ENCODE data around the gene EPHB1.

The EPHB1 gene

DNA sequence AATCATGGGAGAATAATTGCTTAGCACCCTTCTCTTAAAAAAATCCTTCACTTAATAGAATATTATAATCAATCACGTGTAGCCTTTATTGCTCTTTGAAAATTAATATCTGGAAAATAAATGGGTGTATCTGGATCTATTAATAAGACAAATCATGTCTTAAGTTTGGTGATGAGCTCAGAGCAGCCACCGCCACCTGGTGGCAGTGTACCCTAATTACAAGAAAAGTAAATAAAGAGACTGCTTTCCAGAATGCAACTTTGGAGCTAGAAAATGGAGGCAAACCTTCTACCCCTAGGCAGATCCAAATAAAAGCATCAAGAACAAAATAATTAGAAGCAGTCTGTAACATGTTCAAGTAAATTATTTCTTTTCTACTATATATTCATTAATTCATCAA lies 43.5 kb downstream of the EPHB1 start:
- H3K27ac ChIP-seq, result no peak overlapping the region
- H3K9ac ChIP-seq (ENCODE audit: insufficient read length), result no peak overlapping the region
- TF ChIP-seq POLR2AphosphoS5 (IDR thresholded peaks at IDR 0.05; ENCODE audit: borderline replicate concordance, low read depth, low read length) (no peak), EZH2 (IDR thresholded peaks at IDR 0.05) (no peak), FOXP2 (optimal IDR thresholded peaks at IDR 0.05; ENCODE audit: control extremely low read depth, extremely low read length, insufficient read depth) (no peak)
- DNase-seq (ENCODE audit: low read depth, low spot score), result no peak
- no peaks in the 10 kb centered on the region for H3K9me3 ChIP-seq (ENCODE audit: low read depth, low read length)
- H3K4me3 ChIP-seq, result no peak overlapping the region
- no peaks in the 10 kb centered on the region for H3K36me3 ChIP-seq (ENCODE audit: insufficient read depth, low read length)

GRCh38 chr3:134839422-134839821 lies 44.4 kb downstream of the EPHB1 start:
- no peaks in the 10 kb centered on the region for H3K9me3 ChIP-seq (ENCODE audit: low read depth, low read length)
- no peak overlapping the region for H3K4me3 ChIP-seq
- DNase-seq (ENCODE audit: low read depth, low spot score), result no peak
- no peak overlapping the region for H3K9ac ChIP-seq (ENCODE audit: insufficient read length)
- no peaks in the 10 kb centered on the region for H3K36me3 ChIP-seq (ENCODE audit: insufficient read depth, low read length)
- no peak overlapping the region for H3K27ac ChIP-seq
- TF ChIP-seq EZH2 (IDR thresholded peaks at IDR 0.05) (no peak), POLR2AphosphoS5 (IDR thresholded peaks at IDR 0.05; ENCODE audit: borderline replicate concordance, low read depth, low read length) (no peak), FOXP2 (optimal IDR thresholded peaks at IDR 0.05; ENCODE audit: control extremely low read depth, extremely low read length, insufficient read depth) (no peak)

GRCh38 chr3:134839990-134840389 lies 44.9 kb downstream of the EPHB1 start:
- DNase-seq (ENCODE audit: low read depth, low spot score), result no peak
- Histone ChIP-seq H3K9ac (ENCODE audit: insufficient read length) (no peak overlapping the region), H3K36me3 (ENCODE audit: insufficient read depth, low read length) (no peaks in the 10 kb centered on the region), H3K9me3 (ENCODE audit: low read depth, low read length) (no peaks in the 10 kb centered on the region), H3K27ac (no peak overlapping the region), H3K4me3 (no peak overlapping the region)
- TF ChIP-seq POLR2AphosphoS5 (IDR thresholded peaks at IDR 0.05; ENCODE audit: borderline replicate concordance, low read depth, low read length), result no peak
- no peak for TF ChIP-seq FOXP2 (optimal IDR thresholded peaks at IDR 0.05; ENCODE audit: control extremely low read depth, extremely low read length, insufficient read depth)
- no peak for TF ChIP-seq EZH2 (IDR thresholded peaks at IDR 0.05)

DNA sequence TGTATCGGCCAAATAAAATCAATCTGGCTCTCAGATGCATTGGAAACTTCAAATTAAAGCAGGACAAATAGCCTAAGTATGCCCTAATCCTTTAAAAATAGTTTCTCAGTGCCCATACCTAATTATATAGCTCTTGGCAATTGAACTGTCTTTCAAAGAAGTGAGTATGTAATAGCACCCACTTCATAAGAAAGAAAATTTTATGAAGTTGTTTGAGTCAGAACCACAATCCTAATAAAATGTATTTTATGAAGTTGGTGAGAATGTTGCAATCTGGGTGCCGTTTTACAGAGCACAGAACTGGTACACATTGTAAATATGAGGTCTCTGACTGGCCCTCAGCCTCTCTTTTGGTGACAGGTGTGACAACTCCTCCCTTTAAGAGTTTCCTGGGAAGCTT lies 45.4 kb downstream of the EPHB1 start:
- H3K9ac ChIP-seq (ENCODE audit: insufficient read length), result no peak overlapping the region
- H3K4me3 ChIP-seq, result no peak overlapping the region
- no peak for DNase-seq (ENCODE audit: low read depth, low spot score)
- no peaks in the 10 kb centered on the region for H3K36me3 ChIP-seq (ENCODE audit: insufficient read depth, low read length)
- H3K27ac ChIP-seq, result no peak overlapping the region
- no peak for TF ChIP-seq FOXP2 (optimal IDR thresholded peaks at IDR 0.05; ENCODE audit: control extremely low read depth, extremely low read length, insufficient read depth)
- TF ChIP-seq POLR2AphosphoS5 (IDR thresholded peaks at IDR 0.05; ENCODE audit: borderline replicate concordance, low read depth, low read length), result no peak
- TF ChIP-seq EZH2 (IDR thresholded peaks at IDR 0.05), result no peak
- no peaks in the 10 kb centered on the region for H3K9me3 ChIP-seq (ENCODE audit: low read depth, low read length)

DNA sequence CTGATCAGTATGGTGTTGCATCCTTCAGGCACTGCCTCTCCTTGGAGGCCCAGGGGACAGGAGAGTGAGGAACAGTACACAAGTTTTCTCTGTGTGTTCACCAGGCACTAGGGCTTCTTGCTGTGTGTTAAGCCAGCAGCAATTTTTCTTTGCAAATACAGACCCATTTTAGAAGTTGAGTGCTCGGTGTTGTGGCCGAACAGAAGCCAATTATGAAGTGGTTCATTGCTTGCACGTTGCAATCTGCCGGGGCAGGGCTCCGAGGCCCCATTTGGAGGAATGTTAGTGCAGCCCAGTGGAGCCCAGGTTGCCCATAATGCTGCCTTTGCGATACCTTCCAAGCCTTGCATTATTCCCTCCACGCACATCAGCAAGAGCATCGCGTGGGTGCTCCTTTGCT lies 51.0 kb downstream of the EPHB1 start:
- Histone ChIP-seq H3K9me3 (ENCODE audit: low read depth, low read length) (no peaks in the 10 kb centered on the region), H3K36me3 (ENCODE audit: insufficient read depth, low read length) (no peaks in the 10 kb centered on the region), H3K27ac (no peak overlapping the region), H3K4me3 (no peak overlapping the region), H3K9ac (ENCODE audit: insufficient read length) (no peak overlapping the region)
- no peak for DNase-seq (ENCODE audit: low read depth, low spot score)
- TF ChIP-seq POLR2AphosphoS5 (IDR thresholded peaks at IDR 0.05; ENCODE audit: borderline replicate concordance, low read depth, low read length), result no peak
- no peak for TF ChIP-seq FOXP2 (optimal IDR thresholded peaks at IDR 0.05; ENCODE audit: control extremely low read depth, extremely low read length, insufficient read depth)
- no peak for TF ChIP-seq EZH2 (IDR thresholded peaks at IDR 0.05)

GRCh38 chr3:134846911-134847317 lies 51.9 kb downstream of the EPHB1 start:
- Histone ChIP-seq H3K27ac (no peak overlapping the region), H3K36me3 (ENCODE audit: insufficient read depth, low read length) (no peaks in the 10 kb centered on the region), H3K9ac (ENCODE audit: insufficient read length) (no peak overlapping the region), H3K4me3 (no peak overlapping the region), H3K9me3 (ENCODE audit: low read depth, low read length) (no peaks in the 10 kb centered on the region)
- TF ChIP-seq POLR2AphosphoS5 (IDR thresholded peaks at IDR 0.05; ENCODE audit: borderline replicate concordance, low read depth, low read length) (no peak), EZH2 (IDR thresholded peaks at IDR 0.05) (no peak), FOXP2 (optimal IDR thresholded peaks at IDR 0.05; ENCODE audit: control extremely low read depth, extremely low read length, insufficient read depth) (no peak)
- no peak for DNase-seq (ENCODE audit: low read depth, low spot score)

- H3K4me3 ChIP-seq, result no peak overlapping the region
- DNase-seq (ENCODE audit: low read depth, low spot score), result no peak
- H3K27ac ChIP-seq, result no peak overlapping the region
- no peak overlapping the region for H3K9ac ChIP-seq (ENCODE audit: insufficient read length)
- no peaks in the 10 kb centered on the region for H3K36me3 ChIP-seq (ENCODE audit: insufficient read depth, low read length)
- TF ChIP-seq FOXP2 (optimal IDR thresholded peaks at IDR 0.05; ENCODE audit: control extremely low read depth, extremely low read length, insufficient read depth) (no peak), POLR2AphosphoS5 (IDR thresholded peaks at IDR 0.05; ENCODE audit: borderline replicate concordance, low read depth, low read length) (no peak)
- H3K9me3 ChIP-seq (ENCODE audit: low read depth, low read length), result no peaks in the 10 kb centered on the region
These were observed 52.3 kb downstream of the EPHB1 start for GRCh38 chr3:134847349-134847748.

- DNase-seq (ENCODE audit: low read depth, low spot score), result no peak
- Histone ChIP-seq H3K36me3 (ENCODE audit: insufficient read depth, low read length) (no peaks in the 10 kb centered on the region), H3K4me3 (no peak overlapping the region), H3K27ac (no peak overlapping the region), H3K9ac (ENCODE audit: insufficient read length) (no peak overlapping the region), H3K9me3 (ENCODE audit: low read depth, low read length) (no peaks in the 10 kb centered on the region)
- no peak for TF ChIP-seq POLR2AphosphoS5 (IDR thresholded peaks at IDR 0.05; ENCODE audit: borderline replicate concordance, low read depth, low read length)
- TF ChIP-seq EZH2 (IDR thresholded peaks at IDR 0.05), result no peak
- TF ChIP-seq FOXP2 (optimal IDR thresholded peaks at IDR 0.05; ENCODE audit: control extremely low read depth, extremely low read length, insufficient read depth), result no peak
These were observed 54.5 kb downstream of the EPHB1 start for GRCh38 chr3:134849561-134849960.

GRCh38 chr3:134850761-134851160 lies 55.7 kb downstream of the EPHB1 start:
- H3K4me3 ChIP-seq, result no peak overlapping the region
- H3K36me3 ChIP-seq (ENCODE audit: insufficient read depth, low read length), result no peaks in the 10 kb centered on the region
- no peaks in the 10 kb centered on the region for H3K9me3 ChIP-seq (ENCODE audit: low read depth, low read length)

More at GRCh38 chr3:134850761-134851160, 55.7 kb downstream of the EPHB1 start:
- DNase-seq (ENCODE audit: low read depth, low spot score), result no peak
- Histone ChIP-seq H3K27ac (no peak overlapping the region), H3K9ac (ENCODE audit: insufficient read length) (no peak overlapping the region)
- TF ChIP-seq FOXP2 (optimal IDR thresholded peaks at IDR 0.05; ENCODE audit: control extremely low read depth, extremely low read length, insufficient read depth) (no peak), EZH2 (IDR thresholded peaks at IDR 0.05) (no peak), POLR2AphosphoS5 (IDR thresholded peaks at IDR 0.05; ENCODE audit: borderline replicate concordance, low read depth, low read length) (no peak)
